HCT116 (cell line): Measurements from ENCODE around the gene TJAP1. TPM values are rescaled to one million over a fixed set of nuclear protein-coding genes. Genes with fewer than 3 reads are reported as not detected.

ENCODE experiments used
- ATAC-seq: fragments of 200-7000 bp; cut with Tn5 transposase; 2 replicates; pipeline ENCODE4 v1.9.1; 2020; ENCODE audit warnings: mild to moderate bottlenecking, moderate library complexity
- BruUV-seq: library from RNA; stranded (reverse); fragments of 400-500 nt; replicated peaks from 2 replicates; lab custom pipeline; 2021; lab: Mats Ljungman, UMichigan
- CTCF ChIA-PET: fragments of 300-600 bp; sonication (Branson Sonifier 250); formaldehyde crosslinking; loops from one replicate; lab custom pipeline; 2021; ENCODE audit warnings: antibody characterized with exemption; lab: Charles Lee
- POLR2A ChIA-PET: fragments of 300-600, 350-600 bp; sonication (Branson Sonifier 250); formaldehyde crosslinking; loops from one replicate; lab custom pipeline; 2021; ENCODE audit warnings: antibody characterized with exemption; lab: Charles Lee
- RAD21 ChIA-PET, 2 experiments: fragments of 300-600 bp; sonication (Branson Sonifier 250); formaldehyde crosslinking; loops; one replicate each; lab custom pipeline; 2023; ENCODE audit warnings: low total read pairs in 2 of 2; ENCODE audit not compliant: uncharacterized antibody in 2 of 2, unreplicated experiment in 2 of 2, low non-redundant PET in 1 of 2; lab: Charles Lee
- DNase-seq: peaks from one replicate; pipeline ENCODE4 v3.0.0-alpha.2; 2010; ENCODE audit warnings: low read depth, low spot score
- H2AFZ ChIP-seq: fragments of 200-600 bp; shearing (Covaris generic), sonication (generic); 2 replicates; pipeline ENCODE4 v1.6.1; 2017; ENCODE audit warnings: low read depth, mixed run types, mixed read lengths, antibody characterized with exemption, low read length; ENCODE audit not compliant: poor library complexity, severe bottlenecking
- H3K27ac ChIP-seq: 2 replicates; pipeline ENCODE4 v1.5.1; 2012; ENCODE audit warnings: low read depth, low read length
- H3K27me3 ChIP-seq: fragments of 200-600 bp; sonication (generic); 2 replicates; pipeline ENCODE4 v1.6.1; 2016; ENCODE audit warnings: mixed run types, low read length, mixed read lengths; ENCODE audit not compliant: insufficient read depth
- H3K36me3 ChIP-seq, 2 experiments: fragments of 200-500 bp in 1 of 2; fragments of 200-600 bp in 1 of 2; sonication (Bioruptor generic) in 1 of 2; sonication (generic) in 1 of 2; 2 replicates each; pipeline versions ENCODE4 v1.5.1 to v1.6.1; 2014 to 2016; ENCODE audit warnings: low read length in 2 of 2, inconsistent platforms in 1 of 2, mixed read lengths in 1 of 2, mixed run types in 1 of 2; ENCODE audit not compliant: insufficient read depth in 2 of 2, control insufficient read depth in 1 of 2
- H3K4me1 ChIP-seq, 2 experiments: fragments of 200-600 bp in 1 of 2; sonication (generic) in 1 of 2; 2 replicates each; pipeline versions ENCODE4 v1.5.1 to v1.6.1; 2012 to 2017; ENCODE audit warnings: low read length in 2 of 2, inconsistent platforms in 1 of 2, mild to moderate bottlenecking in 1 of 2, mixed read lengths in 1 of 2, mixed run types in 1 of 2, moderate library complexity in 1 of 2; ENCODE audit not compliant: insufficient read depth in 2 of 2, control insufficient read depth in 1 of 2
- H3K4me2 ChIP-seq: fragments of 200-600 bp; sonication (generic); 2 replicates; pipeline ENCODE4 v1.6.1; 2017; ENCODE audit warnings: mixed run types, low read length, mixed read lengths
- H3K4me3 ChIP-seq, 2 experiments: fragments of 200-600 bp in 1 of 2; sonication (generic) in 1 of 2; replicated peaks in 1 of 2; 2 replicates each; pipeline ENCODE4 v1.5.1; 2011 to 2016; ENCODE audit warnings: low read length in 2 of 2, control low read depth in 1 of 2, low read depth in 1 of 2, mild to moderate bottlenecking in 1 of 2, mixed read lengths in 1 of 2, mixed run types in 1 of 2
- H3K79me2 ChIP-seq: fragments of 200-600 bp; sonication (generic); 2 replicates; pipeline ENCODE4 v1.6.1; 2017; ENCODE audit warnings: mild to moderate bottlenecking, mixed run types, low read length, moderate library complexity, mixed read lengths; ENCODE audit not compliant: insufficient read depth
- H3K9ac ChIP-seq: fragments of 200-600 bp; sonication (generic); 2 replicates; pipeline ENCODE4 v1.6.1; 2016; ENCODE audit warnings: low read length, mixed read lengths
- H3K9me2 ChIP-seq: fragments of 200-600 bp; sonication (generic), shearing (Covaris generic); 2 replicates; pipeline ENCODE4 v1.6.1; 2017; ENCODE audit warnings: mixed run types, mild to moderate bottlenecking, moderate library complexity; ENCODE audit not compliant: insufficient read depth
- H3K9me3 ChIP-seq, 2 experiments: fragments of 200-500 bp in 1 of 2; fragments of 200-600 bp in 1 of 2; sonication (Bioruptor generic) in 1 of 2; sonication (generic) in 1 of 2; 2 replicates each; pipeline ENCODE4 v1.6.1; 2014 to 2017; ENCODE audit warnings: low read length in 2 of 2, mixed read lengths in 2 of 2, inconsistent platforms in 1 of 2, low read depth in 1 of 2, mild to moderate bottlenecking in 1 of 2, mixed run types in 1 of 2, moderate library complexity in 1 of 2; ENCODE audit not compliant: control insufficient read depth in 1 of 2, insufficient read depth in 1 of 2
- H4K20me1 ChIP-seq: fragments of 200-600 bp; sonication (generic), shearing (Covaris generic); 2 replicates; pipeline ENCODE4 v1.6.1; 2017; ENCODE audit warnings: mixed run types, mild to moderate bottlenecking, moderate library complexity; ENCODE audit not compliant: insufficient read depth
- CBX3 ChIP-seq: IDR thresholded peaks from 2 replicates; pipeline ENCODE4 v1.6.1; 2012; ENCODE audit warnings: low read depth
- EGR1 ChIP-seq: IDR thresholded peaks from 2 replicates; pipeline ENCODE4 v1.6.1; 2012; ENCODE audit warnings: low read depth
- ELF1 ChIP-seq: IDR thresholded peaks from 2 replicates; pipeline ENCODE4 v1.6.1; 2012; ENCODE audit warnings: low read depth, borderline replicate concordance
- EZH2phosphoT487 ChIP-seq: fragments of 200-600 bp; IDR thresholded peaks from 2 replicates; pipeline ENCODE4 v1.6.1; 2018; ENCODE audit warnings: antibody characterized with exemption, borderline replicate concordance
- MAX ChIP-seq: IDR thresholded peaks from 2 replicates; pipeline ENCODE4 v1.6.1; 2012
- POLR2A ChIP-seq: IDR thresholded peaks from 2 replicates; pipeline ENCODE4 v1.7.0; 2011; ENCODE audit warnings: borderline replicate concordance; ENCODE audit not compliant: insufficient read depth, insufficient read length; ENCODE audit errors: extremely low read depth
- POLR2AphosphoS5 ChIP-seq: IDR thresholded peaks from 2 replicates; pipeline ENCODE4 v1.6.1; 2011; ENCODE audit warnings: mild to moderate bottlenecking, low read depth, low read length, moderate library complexity
- SIN3A ChIP-seq: IDR thresholded peaks from 2 replicates; pipeline ENCODE4 v1.6.1; 2012; ENCODE audit warnings: low read depth
- SRF ChIP-seq: IDR thresholded peaks from 2 replicates; pipeline ENCODE4 v1.6.1; 2012; ENCODE audit warnings: low read depth
- TCF7L2 ChIP-seq: IDR thresholded peaks from 2 replicates; pipeline ENCODE4 v1.7.0; 2011; ENCODE audit warnings: borderline replicate concordance, inconsistent platforms; ENCODE audit not compliant: insufficient read depth, insufficient read length; ENCODE audit errors: extremely low read depth
- YY1 ChIP-seq: IDR thresholded peaks from 2 replicates; pipeline ENCODE4 v1.6.1; 2011; ENCODE audit warnings: low read length, low read depth, moderate library complexity, mild to moderate bottlenecking; ENCODE audit not compliant: insufficient replicate concordance; ENCODE audit errors: extremely low read depth
- ZFX ChIP-seq: fragments of 450-650 bp; IDR thresholded peaks from 2 replicates; pipeline ENCODE4 v1.6.1; 2017
- intact Hi-C: fragments of 100-400 bp; cut with micrococcal nuclease; formaldehyde crosslinking; loops from 2 replicates; pipeline ENCODE4 v1.10.0; 2022
- total RNA-seq: library from RNA; stranded (reverse); gene quantifications from one replicate; pipeline ENCODE4 v1.2.1, GENCODE V29; 2021; ENCODE audit not compliant: unreplicated experiment
- TF ChIP-seq, protein P1 (sequence below): IDR thresholded peaks from 2 replicates; pipeline ENCODE4 v1.6.1; 2012

Gene TJAP1
- total RNA-seq, 1 experiment from 2014 or later, result 45.2 TPM

- Histone ChIP-seq H3K9me3 (no peaks in the 10 kb centered on the region), H4K20me1 (no peaks in the 10 kb centered on the region), H3K36me3 (peaks cover 21 to 24% of the 10 kb centered on the region in 2 experiments; a peak in 3 of 4 replicates), H3K9ac (peak overlapping the region; percentile 63; the same call in 1 of the 2 replicates), H3K27ac (peak overlapping the region; percentile 42; the same call in 1 of the 2 replicates), H2AFZ (no peak overlapping the region), H3K4me2 (peak overlapping the region; percentile 88), H3K4me3 (no peak overlapping the region), H3K9me2 (no peaks in the 10 kb centered on the region), H3K27me3 (no peaks in the 10 kb centered on the region), H3K4me1 (peaks cover 16 to 29% of the 10 kb centered on the region in 2 experiments; a peak in 3 of 4 replicates), H3K79me2 (peaks cover 14% of the 10 kb centered on the region)
- ChIA-PET POLR2A (no interaction called here), CTCF (interaction anchor here (1.7 kb wide), 1 partner anchor 54 kb away, joined by 10 read pairs; no protein-coding TSS in a partner anchor), RAD21 (no interaction called here)
- no peak for ATAC-seq
- no peak for TF ChIP-seq EGR1
- TF ChIP-seq ZFX, result no peak
- TF ChIP-seq EZH2phosphoT487, result no peak
- no peak for TF ChIP-seq YY1
- TF ChIP-seq CBX3, result no peak
- no peak for TF ChIP-seq SIN3A
- intact Hi-C loops, result no loop called here
- no peak for DNase-seq
- no TSS peak for BruUV-seq
These were observed 33.4 kb downstream of the TJAP1 start for GRCh38 chr6:43510827-43511163.

- ChIA-PET RAD21 (no interaction called here), CTCF (no interaction called here), POLR2A (interaction anchor here (0.6 kb wide), 1 partner anchor 771 kb away, joined by 3 read pairs; no protein-coding TSS in a partner anchor)
- Histone ChIP-seq H3K9ac (no peak overlapping the region), H3K9me2 (no peaks in the 10 kb centered on the region), H3K4me3 (no peak overlapping the region), H3K27ac (no peak overlapping the region), H4K20me1 (no peaks in the 10 kb centered on the region), H3K36me3 (peaks cover 20 to 24% of the 10 kb centered on the region in 2 experiments; a peak in 3 of 4 replicates), H3K27me3 (no peaks in the 10 kb centered on the region), H3K4me2 (no peak overlapping the region), H2AFZ (no peak overlapping the region), H3K79me2 (peaks cover 24% of the 10 kb centered on the region), H3K9me3 (no peaks in the 10 kb centered on the region), H3K4me1 (peaks cover 18 to 28% of the 10 kb centered on the region in 2 experiments; a peak in 3 of 4 replicates)
- ATAC-seq (no peak), DNase-seq (no peak)
- BruUV-seq, result no TSS peak
- TF ChIP-seq, protein P1, sequence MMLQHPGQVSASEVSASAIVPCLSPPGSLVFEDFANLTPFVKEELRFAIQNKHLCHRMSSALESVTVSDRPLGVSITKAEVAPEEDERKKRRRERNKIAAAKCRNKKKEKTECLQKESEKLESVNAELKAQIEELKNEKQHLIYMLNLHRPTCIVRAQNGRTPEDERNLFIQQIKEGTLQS, result no peak
- TF ChIP-seq SIN3A, result no peak
- no peak for TF ChIP-seq SRF
- TF ChIP-seq MAX, result no peak
- no peak for TF ChIP-seq POLR2AphosphoS5
- no peak for TF ChIP-seq CBX3
- no peak for TF ChIP-seq TCF7L2
- TF ChIP-seq POLR2A, result no peak
- TF ChIP-seq EGR1, result no peak
- no peak for TF ChIP-seq ELF1
- intact Hi-C loops, result no loop called here
These were observed 34.5 kb downstream of the TJAP1 start for GRCh38 chr6:43511824-43512415.
